ENCODE results near the gene SZT2.

- TF ChIP-seq CTCF (IDR thresholded peaks at IDR 0.05; ENCODE audit: low read depth, low read length) = no peak
- no peak for TF ChIP-seq POLR2A (IDR thresholded peaks at IDR 0.05; ENCODE audit: extremely low read depth, insufficient read length)
These were observed 21.1 kb upstream of the SZT2 start for GRCh38 chr1:43368646-43369020.

Data from NB4 (cell line).